PFSK-1 (cell line): Measurements from ENCODE around the gene COL25A1.

ENCODE experiments used
- FOXP2 ChIP-seq: optimal IDR thresholded peaks from 2 replicates; pipeline ENCODE3; 2011; ENCODE audit warnings: borderline replicate concordance, control low read depth, inconsistent platforms; ENCODE audit not compliant: insufficient read depth; ENCODE audit errors: extremely low read length, extremely low read depth
- POLR2AphosphoS5 ChIP-seq: IDR thresholded peaks from 2 replicates; pipeline ENCODE4 v1.6.1; 2012; ENCODE audit warnings: low read depth, mild to moderate bottlenecking, control low read depth, low read length, moderate library complexity
- REST ChIP-seq, 2 experiments: IDR thresholded peaks; 2 replicates each; pipeline versions ENCODE4 v1.6.1 to v1.8.0; 2011 to 2012; ENCODE audit warnings: low read depth in 2 of 2, low read length in 2 of 2, control low read depth in 1 of 2, inconsistent platforms in 1 of 2, mild to moderate bottlenecking in 1 of 2, moderate library complexity in 1 of 2; ENCODE audit not compliant: insufficient read depth in 1 of 2
- SIN3A ChIP-seq: IDR thresholded peaks from 2 replicates; pipeline ENCODE4 v1.6.1; 2012; ENCODE audit warnings: mild to moderate bottlenecking, low read length, moderate library complexity, borderline replicate concordance; ENCODE audit not compliant: insufficient read depth
- TAF1 ChIP-seq: IDR thresholded peaks from 2 replicates; pipeline ENCODE4 v1.6.1; 2012; ENCODE audit warnings: low read length, control low read depth, borderline replicate concordance; ENCODE audit not compliant: insufficient read depth

COL25A1 gene

GRCh38 chr4:108794136-108794535, 508.3 kb downstream of the COL25A1 start:
- no peak for TF ChIP-seq SIN3A
- no peak for TF ChIP-seq TAF1

GRCh38 chr4:108793415-108793814, 509.0 kb downstream of the COL25A1 start:
- TF ChIP-seq FOXP2 = no peak
- TF ChIP-seq POLR2AphosphoS5 = no peak
- TF ChIP-seq SIN3A = no peak
- no peak for TF ChIP-seq TAF1
- TF ChIP-seq REST (IDR thresholded peaks at IDR 0.05; ENCODE audit: insufficient read depth in 1 of 2, low read depth in 2 of 2, low read length in 2 of 2) = no peak

- no peak for TF ChIP-seq REST (IDR thresholded peaks at IDR 0.05; ENCODE audit: insufficient read depth in 1 of 2, low read depth in 2 of 2, low read length in 2 of 2)
- TF ChIP-seq TAF1 = no peak
- no peak for TF ChIP-seq FOXP2
- TF ChIP-seq POLR2AphosphoS5 = no peak
- no peak for TF ChIP-seq SIN3A
Observed at GRCh38 chr4:108788731-108789130, 513.7 kb downstream of the COL25A1 start.

GRCh38 chr4:108787724-108788123, 514.7 kb downstream of the COL25A1 start:
- no peak for TF ChIP-seq TAF1
- no peak for TF ChIP-seq FOXP2
- TF ChIP-seq REST (IDR thresholded peaks at IDR 0.05; ENCODE audit: insufficient read depth in 1 of 2, low read depth in 2 of 2, low read length in 2 of 2) = no peak
- no peak for TF ChIP-seq SIN3A
- TF ChIP-seq POLR2AphosphoS5 = no peak

GRCh38 chr4:108787106-108787505, 515.4 kb downstream of the COL25A1 start:
- TF ChIP-seq TAF1 = no peak
- TF ChIP-seq POLR2AphosphoS5 = no peak
- TF ChIP-seq SIN3A = no peak
- no peak for TF ChIP-seq FOXP2
- no peak for TF ChIP-seq REST (IDR thresholded peaks at IDR 0.05; ENCODE audit: insufficient read depth in 1 of 2, low read depth in 2 of 2, low read length in 2 of 2)
